GM18873 (cell line): ENCODE data around the gene TRH.

Experiments
- ATAC-seq: cut with Tn5 transposase; IDR thresholded peaks from one replicate; pipeline ENCODE4 v1.9.1; 2021; ENCODE audit warnings: mild to moderate bottlenecking, moderate library complexity, moderate number of reproducible peaks; ENCODE audit not compliant: unreplicated experiment, low FRiP score

TRH gene

DNA sequence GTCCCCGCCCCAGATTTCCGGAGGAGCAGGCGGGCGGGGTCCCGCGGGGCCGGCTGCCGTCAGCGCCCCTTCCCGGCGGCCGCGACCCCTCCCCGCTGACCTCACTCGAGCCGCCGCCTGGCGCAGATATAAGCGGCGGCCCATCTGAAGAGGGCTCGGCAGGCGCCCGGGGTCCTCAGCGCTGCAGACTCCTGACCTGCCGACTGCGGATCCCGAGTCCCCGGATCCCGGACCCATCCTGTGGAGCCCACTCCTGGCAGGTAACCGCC, at the start of gene TRH:
Gene TRH, plus strand, starts transcription at position 157 of the 269 bp plus-strand sequence. CDS start 1,097 bp downstream, outside the sequence.
- ATAC-seq = no peak

DNA sequence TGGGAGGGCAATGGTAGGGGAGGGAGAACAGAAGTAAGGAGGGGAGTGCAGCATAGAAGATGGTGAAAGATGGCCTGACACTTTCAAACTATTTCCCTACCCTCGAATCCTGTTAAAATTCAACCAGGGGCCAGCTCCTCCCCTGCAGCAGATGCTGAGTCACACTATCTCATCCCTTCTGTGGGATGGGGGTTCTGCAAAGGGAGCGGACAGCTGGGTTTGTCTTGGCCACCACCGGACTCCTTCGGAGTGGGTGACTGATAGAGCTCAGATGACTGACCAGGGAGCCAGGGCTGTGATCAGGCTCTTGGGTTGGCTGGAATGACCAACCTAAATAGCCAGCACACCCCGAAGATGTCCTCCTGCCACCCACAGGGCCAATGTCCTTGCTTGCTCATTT, 47.4 kb upstream of the TRH start:
- no peak for ATAC-seq

GRCh38 chr3:129929383-129929782, 45.1 kb upstream of the TRH start:
- ATAC-seq = no peak

DNA sequence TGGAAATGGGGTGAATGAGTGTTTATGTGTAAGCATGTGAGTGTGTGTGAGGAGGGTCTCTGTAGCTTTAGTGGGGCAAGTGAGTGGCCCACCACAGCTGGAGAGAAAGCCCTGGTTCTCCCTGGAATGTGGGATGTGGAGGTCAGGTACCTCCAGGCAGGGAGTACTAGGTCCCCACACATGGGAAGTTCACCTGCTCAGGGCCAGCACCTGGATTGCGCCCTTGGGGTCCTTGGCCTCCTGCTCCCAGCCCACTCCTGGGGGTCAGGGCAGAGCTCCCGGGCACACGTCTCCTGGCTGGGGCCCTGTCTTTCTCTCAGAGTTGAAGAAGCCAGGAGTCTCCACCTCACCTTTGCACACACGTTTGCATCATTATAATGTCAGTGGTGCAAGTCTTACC, 41.0 kb upstream of the TRH start:
- ATAC-seq = no peak

DNA sequence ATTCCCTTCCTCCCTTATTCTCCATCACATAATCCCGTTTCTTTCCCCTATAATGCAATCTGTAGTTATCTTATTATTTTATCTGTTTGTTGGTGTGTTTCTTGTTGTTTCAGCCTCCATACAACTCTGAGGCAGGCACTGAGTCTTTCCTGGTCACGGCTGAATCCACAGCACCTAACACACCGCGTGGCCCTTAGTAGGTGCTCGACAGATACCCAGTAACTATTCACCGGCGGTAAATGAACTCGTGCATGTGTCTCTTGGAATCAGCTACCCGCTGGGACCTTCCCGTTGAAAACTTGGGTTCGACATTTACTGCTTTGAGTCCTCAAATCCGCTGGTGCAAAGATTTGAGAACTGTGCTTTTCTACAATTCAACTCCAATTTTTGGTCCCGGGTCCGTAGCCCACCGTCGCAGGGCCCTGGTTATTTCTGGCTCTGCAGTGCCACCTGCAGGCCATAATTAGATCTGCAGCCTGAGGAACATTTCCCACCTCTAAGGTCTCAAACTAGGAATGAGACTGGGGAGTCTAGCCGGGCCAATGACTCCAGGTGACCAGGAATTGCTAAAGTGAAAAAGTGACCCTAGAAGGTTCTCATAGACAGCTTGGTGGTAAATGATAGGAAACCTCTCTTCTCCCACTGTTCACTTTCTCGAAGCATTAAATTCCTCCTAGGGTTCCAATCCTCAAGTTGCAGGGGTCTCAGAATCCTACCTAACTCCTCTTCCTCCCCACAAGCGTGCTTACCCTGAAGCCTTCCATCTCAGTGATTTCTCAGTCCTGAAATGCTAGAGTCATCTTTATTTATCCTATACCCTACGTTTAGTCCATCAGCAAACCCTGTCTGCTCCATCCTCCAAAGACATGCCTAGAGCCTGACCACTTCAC, 40.0 kb upstream of the TRH start:
- ATAC-seq = no peak

GRCh38 chr3:129936757-129937156, 37.8 kb upstream of the TRH start:
- no peak for ATAC-seq

GRCh38 chr3:129937717-129938116, 36.8 kb upstream of the TRH start:
- ATAC-seq = no peak

- no peak for ATAC-seq
Observed at GRCh38 chr3:129938140-129938930, 36.2 kb upstream of the TRH start.

- no peak for ATAC-seq
Observed at GRCh38 chr3:129940086-129940485, 34.4 kb upstream of the TRH start.

DNA sequence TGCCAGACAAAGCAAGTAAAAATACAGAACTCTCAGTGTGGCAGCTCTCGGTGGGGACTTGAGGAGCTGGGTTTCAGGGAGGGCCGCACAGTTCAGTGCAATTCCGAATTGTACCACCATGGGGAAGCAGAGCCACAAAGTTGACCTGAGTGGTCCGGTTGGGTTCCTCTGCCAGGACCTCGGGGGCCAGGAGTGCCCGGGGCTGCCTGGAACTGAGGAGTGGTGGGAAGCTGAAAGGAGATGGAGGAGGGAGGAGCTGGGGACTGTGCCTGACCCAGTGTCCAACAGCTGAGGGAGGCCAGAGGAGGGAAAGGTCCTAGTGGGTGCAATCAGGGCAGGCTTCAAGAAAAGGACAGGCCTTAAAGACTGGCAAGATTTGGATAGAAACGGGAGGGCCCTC, 32.2 kb upstream of the TRH start:
- ATAC-seq = no peak

- ATAC-seq = no peak
Observed at GRCh38 chr3:129943020-129943419, 31.5 kb upstream of the TRH start.

GRCh38 chr3:129944709-129945108, 29.8 kb upstream of the TRH start:
- ATAC-seq = no peak

- ATAC-seq = no peak
Observed at GRCh38 chr3:129947538-129948240, 26.8 kb upstream of the TRH start.

DNA sequence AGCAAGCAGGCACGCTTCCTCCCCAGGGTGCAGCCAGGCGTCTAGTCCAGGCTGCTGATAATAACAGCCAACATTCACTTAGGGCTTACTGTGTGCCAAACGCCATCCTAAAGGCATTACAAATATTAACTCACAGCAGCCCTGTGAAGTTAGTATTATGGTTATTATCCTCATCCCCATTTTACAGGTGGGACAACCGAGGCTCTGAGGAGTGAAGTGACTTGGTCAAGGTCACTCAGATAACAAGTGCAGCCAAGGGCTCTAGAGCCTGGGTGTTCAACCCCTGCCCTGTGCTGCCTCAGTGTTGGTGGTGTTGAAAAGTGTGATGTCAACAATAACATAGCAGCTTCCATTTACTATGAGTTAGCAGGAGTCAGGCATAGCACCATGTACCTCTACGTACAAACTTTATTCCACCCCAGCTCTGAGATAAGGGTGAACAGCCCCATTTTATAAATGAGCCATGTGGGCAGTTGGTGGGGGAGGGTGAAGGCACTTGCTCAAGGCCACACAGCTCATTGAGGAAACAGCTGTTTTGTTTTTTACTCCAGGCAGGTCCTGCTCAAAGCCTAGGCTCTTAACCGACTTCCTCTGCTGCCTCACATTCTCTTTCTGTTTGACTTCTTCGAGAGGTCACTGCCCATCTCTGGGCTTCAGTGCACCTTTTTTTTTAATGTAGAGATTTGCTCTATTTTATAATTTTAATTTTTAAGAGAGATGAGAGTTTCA, 24.0 kb upstream of the TRH start:
- ATAC-seq = no peak

- no peak for ATAC-seq
Observed at GRCh38 chr3:129952556-129953355, 21.8 kb upstream of the TRH start.

DNA sequence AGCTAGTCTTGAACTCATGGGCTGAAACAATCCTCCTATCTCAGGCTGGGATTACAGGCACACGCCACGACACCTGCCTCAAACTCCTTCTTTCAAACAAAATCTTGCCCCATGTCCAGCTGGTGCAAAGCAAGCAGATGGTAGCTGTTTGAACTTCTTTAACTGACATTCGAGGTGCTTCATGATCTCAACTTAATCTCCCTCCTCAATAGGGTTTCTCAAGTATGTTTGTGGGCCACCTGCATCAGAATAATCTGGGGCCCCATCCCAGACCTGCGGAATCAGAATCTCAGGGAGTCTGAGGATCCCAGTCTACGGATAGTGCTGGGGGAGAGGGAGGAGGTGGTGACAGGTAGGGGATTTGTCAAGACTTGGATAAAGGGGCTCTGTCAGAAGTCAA, 20.9 kb upstream of the TRH start:
- ATAC-seq = no peak

GRCh38 chr3:129954514-129954913, 20.0 kb upstream of the TRH start:
- no peak for ATAC-seq

DNA sequence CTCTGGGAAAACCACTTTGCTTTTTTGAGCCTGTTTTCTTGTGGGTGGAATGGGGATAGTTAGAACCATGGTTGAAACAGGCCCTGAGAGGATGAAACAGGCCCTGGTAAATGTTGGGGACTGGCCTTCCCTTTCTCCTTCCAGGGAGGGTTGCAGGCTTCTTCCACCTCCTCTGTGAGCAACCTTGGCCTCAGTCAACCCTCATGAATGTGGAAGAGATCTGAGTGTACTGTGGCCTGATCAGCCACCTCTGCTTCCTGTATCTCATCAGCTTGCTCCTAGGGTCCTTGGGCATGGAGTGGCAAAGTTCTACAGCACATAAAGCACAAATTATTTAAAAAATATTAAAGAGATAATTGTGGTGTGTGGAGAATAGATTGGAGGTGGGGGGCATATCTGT, 17.6 kb upstream of the TRH start:
- ATAC-seq = no peak

DNA sequence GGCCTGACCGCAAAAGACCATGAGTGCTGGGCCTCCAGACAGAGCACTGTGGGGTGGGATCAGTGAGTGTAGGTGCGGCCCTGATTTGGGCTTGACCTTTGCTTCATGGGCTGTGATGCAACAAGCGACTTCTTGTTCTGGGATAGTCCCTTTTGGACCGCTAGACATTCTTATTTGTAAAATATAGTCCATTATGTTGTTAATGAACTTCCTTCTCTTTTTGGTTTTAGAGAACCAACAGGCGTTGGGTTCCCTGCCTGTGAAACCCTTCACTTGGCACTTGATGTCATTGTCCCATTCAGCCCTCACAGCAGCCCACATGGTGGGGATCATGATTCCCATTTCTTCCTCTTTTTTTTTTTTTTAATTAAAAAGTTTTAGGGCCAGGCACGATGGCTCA, 15.8 kb upstream of the TRH start:
- ATAC-seq = no peak

GRCh38 chr3:129961141-129961541, 13.4 kb upstream of the TRH start:
- ATAC-seq = no peak
